T-helper 1 cell treated with Interleukin-12 subunit alpha and Interleukin-12 subunit beta and Interleukin-4 antibody, amounts not matched to agents 30 μg/mL and 1 μg/mL, for 36 hours (primary cell): ENCODE results near the gene SAP30.

Experiments used
- H3K27ac Mint-ChIP-seq: one replicate; pipeline ENCODE4 v1.8.0; 2021; ENCODE audit warnings: mild to moderate bottlenecking, mixed read lengths
- H3K27me3 Mint-ChIP-seq: one replicate; pipeline ENCODE4 v1.8.0; 2021; ENCODE audit warnings: low read depth, mixed read lengths
- H3K36me3 Mint-ChIP-seq: one replicate; pipeline ENCODE4 v1.8.0; 2021; ENCODE audit warnings: low read depth, mixed read lengths
- H3K4me1 Mint-ChIP-seq: one replicate; pipeline ENCODE4 v1.8.0; 2021; ENCODE audit warnings: low read depth, mixed read lengths
- H3K4me3 Mint-ChIP-seq: one replicate; pipeline ENCODE4 v1.8.0; 2021; ENCODE audit warnings: mild to moderate bottlenecking, moderate library complexity, mixed read lengths
- H3K9me3 Mint-ChIP-seq: one replicate; pipeline ENCODE4 v1.8.0; 2021; ENCODE audit warnings: mixed read lengths

Gene SAP30, protein sequence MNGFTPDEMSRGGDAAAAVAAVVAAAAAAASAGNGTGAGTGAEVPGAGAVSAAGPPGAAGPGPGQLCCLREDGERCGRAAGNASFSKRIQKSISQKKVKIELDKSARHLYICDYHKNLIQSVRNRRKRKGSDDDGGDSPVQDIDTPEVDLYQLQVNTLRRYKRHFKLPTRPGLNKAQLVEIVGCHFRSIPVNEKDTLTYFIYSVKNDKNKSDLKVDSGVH

DNA sequence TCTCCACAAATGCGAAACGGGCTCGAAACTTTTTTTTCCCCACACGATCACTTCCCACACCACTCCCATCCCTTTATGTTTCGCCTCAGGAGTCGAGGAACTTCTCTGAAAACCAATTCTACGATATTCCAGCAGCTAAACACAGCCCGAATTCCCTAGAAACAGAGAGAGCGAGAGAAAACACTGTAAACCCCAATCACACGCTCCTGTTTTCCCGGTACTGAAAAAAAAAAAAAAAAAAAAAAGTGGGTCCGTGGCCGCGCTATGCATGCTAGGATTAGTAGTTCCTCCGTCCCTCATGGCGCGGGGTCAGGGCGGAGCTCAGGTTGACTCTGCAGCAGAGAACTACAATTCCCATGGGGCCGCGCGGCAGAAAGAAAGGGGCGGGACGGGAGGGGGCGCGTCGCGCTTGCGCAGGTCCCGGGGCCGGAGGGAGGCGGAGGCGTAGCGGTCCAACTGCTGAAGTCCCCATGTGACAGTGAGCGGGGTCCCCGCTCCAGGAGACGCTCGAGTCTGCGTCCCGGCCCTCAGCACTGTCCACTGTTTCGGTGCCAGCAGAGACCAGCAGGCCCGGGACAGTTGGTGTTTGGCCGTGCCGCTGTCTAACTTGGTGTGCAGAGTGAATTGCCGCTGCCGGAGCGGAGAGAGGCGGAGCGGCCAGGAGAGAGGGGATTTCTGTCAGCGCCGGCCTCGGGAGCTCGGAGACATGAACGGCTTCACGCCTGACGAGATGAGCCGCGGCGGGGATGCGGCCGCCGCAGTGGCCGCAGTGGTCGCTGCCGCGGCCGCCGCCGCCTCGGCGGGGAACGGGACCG, at the start of gene SAP30:
Gene SAP30 (plus strand): TSS at position 478 of the 815 bp plus-strand sequence. CDS start 229 bp downstream, at position 707.
- Mint-ChIP-seq H3K4me1 (peaks cover 38% of the 10 kb centered on the region), H3K27ac (peak within 1 kb of the TSS; percentile 99), H3K4me3 (peak within 1 kb of the TSS; percentile 100), H3K9me3 (no peaks in the 10 kb centered on the region), H3K27me3 (no peaks in the 10 kb centered on the region), H3K36me3 (peaks cover 7% of the 10 kb centered on the region)

DNA sequence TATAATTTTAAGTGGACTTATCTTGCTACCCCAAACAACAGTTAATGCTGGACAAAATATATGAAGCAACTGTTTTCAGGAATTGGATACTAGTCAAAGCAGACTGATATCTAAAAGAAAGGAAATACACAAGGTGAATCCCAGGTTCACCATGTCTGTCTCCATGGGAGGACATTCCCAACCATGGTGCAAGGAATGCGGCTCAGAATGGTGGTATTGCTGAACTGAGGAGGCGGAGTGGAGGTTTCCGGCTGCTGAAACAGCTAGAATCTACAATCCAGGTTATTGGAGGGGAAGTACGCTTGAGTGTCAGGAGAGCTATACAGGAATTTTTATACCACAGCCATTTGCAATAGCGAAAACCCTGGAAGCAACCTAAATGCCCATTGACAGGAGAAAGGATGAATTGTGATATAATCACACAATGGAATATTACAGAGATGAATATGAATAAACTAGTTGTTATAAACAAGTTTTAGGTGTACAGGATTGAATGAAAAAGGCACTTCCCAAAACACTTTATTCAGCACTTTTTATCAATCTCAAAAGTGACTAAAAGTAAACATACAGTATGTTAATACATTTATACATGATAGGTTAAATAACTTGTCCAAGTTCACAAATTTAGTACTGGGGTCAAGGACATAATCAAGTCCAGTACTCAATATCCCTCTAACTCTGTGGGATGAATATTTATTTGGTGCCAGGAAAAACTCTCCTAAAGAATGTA, 45.6 kb upstream of the SAP30 start:
- no peak overlapping the region for H3K27ac Mint-ChIP-seq
- no peaks in the 10 kb centered on the region for H3K9me3 Mint-ChIP-seq
- no peak overlapping the region for H3K4me3 Mint-ChIP-seq
- H3K27me3 Mint-ChIP-seq = no peaks in the 10 kb centered on the region
- peaks cover 30% of the 10 kb centered on the region for H3K36me3 Mint-ChIP-seq
- H3K4me1 Mint-ChIP-seq = peaks cover 6% of the 10 kb centered on the region

DNA sequence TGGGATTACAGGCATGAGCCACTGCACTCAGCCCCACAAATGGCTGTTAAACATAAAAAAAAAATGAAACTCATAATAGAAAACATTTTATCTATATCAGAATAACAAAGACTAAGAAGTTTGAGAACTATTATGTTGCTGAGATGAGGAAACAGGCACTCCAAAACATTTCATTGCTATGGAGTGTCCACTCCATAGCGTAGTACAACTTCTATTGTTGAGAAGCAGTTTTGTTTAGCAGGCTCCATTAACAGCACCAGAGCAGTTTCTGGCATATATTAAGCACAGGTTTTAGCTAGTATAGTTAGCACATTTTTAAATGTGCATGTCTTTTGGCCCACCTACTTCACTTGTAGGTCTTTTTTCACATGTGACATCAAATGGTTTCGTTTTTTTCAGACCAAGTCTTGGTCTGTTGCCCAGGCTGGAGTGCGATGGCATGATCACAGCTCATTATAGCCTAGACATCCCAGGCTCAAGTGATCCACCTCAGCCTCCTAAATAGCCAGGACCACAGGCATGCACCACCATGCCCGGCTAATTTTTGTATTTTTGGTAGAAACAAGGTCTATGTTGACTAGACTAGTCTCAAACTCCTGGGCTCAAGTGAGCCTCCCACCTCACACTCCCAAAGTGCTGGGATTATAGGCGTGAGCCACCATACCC, 42.4 kb upstream of the SAP30 start:
- peaks cover 29% of the 10 kb centered on the region for H3K4me1 Mint-ChIP-seq
- no peaks in the 10 kb centered on the region for H3K27me3 Mint-ChIP-seq
- H3K9me3 Mint-ChIP-seq = no peaks in the 10 kb centered on the region
- peaks cover 44% of the 10 kb centered on the region for H3K36me3 Mint-ChIP-seq
- no peak overlapping the region for H3K27ac Mint-ChIP-seq
- no peak overlapping the region for H3K4me3 Mint-ChIP-seq

DNA sequence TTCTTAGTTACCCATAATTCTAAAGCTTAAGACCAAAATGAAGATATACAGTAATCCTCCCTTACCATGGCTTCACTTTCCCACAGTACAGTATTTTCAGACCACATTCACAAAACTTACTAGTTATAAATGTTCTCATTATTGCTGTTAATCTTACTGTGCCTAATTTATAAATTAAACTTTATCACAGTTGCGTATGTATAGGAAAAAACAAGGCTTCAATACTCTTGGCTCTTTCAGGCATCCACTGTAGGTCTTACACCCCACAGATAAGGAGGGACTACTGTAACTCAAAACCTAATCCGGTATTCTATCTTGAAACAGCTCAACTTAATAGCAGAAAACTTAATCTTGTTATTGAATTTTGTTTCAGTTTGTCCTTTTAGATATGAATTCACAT, 40.2 kb upstream of the SAP30 start:
- no peak overlapping the region for H3K27ac Mint-ChIP-seq
- H3K9me3 Mint-ChIP-seq = no peaks in the 10 kb centered on the region
- H3K4me1 Mint-ChIP-seq = peaks cover 35% of the 10 kb centered on the region
- no peaks in the 10 kb centered on the region for H3K27me3 Mint-ChIP-seq
- peaks cover 46% of the 10 kb centered on the region for H3K36me3 Mint-ChIP-seq
- peak overlapping the region; percentile 61 for H3K4me3 Mint-ChIP-seq

DNA sequence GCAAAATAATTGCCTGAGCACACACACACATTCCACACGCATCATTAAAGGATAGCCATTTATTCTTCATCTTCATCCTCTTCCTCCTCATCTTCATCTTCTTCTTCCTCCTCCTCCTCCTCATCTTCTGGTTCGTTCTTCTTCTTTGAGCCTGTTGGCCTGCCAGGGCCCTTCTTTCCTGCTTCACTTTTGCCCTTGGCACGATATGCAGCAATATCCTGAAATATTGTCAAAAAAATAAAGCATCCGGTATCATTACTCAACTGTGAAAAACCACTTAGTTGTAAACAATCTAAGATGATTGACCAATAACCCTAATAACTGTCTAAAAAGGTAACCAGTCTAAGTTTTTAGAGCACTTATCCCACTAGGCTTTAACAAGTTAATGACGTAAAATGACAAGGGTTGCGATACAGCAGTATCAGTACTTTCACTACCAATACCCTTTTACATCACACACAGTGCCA, 38.7 kb upstream of the SAP30 start:
- H3K4me3 Mint-ChIP-seq = peak overlapping the region; percentile 93
- no peaks in the 10 kb centered on the region for H3K27me3 Mint-ChIP-seq
- H3K9me3 Mint-ChIP-seq = no peaks in the 10 kb centered on the region
- H3K27ac Mint-ChIP-seq = peak overlapping the region; percentile 82
- H3K4me1 Mint-ChIP-seq = peaks cover 44% of the 10 kb centered on the region
- H3K36me3 Mint-ChIP-seq = peaks cover 43% of the 10 kb centered on the region

DNA sequence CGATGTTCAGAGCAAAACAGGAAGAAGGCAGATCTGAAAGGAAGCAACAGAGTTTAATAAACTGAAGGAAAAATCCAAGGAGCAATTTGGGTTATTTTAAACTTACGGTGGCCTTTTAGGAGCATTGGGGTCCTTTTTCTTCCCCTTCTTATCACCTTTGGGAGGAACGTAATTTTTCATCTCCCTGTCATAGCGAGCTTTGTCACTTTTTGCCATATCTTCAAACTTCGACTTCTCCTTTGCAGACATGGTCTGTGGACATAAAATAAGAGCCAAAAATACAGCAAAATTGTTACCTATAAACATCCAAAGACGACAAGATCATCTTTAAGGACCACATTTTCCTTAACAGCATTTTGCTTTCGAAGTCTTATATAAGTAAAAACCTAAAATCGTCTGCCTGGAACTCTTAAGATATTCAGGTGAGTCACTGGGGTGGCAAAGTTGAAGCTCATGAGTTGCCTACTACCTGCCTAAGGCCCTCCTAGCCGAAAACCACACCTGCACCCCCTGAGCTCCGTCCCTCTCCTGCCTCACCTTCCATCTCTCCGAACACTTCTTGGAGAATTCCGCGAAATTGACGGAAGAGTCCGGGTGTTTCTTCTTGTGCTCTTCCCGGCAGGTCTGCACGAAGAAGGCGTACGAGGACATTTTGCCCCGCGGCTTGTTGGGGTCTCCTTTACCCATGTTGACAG, 37.6 kb upstream of the SAP30 start:
- Mint-ChIP-seq H3K9me3 (no peaks in the 10 kb centered on the region), H3K36me3 (peaks cover 38% of the 10 kb centered on the region), H3K4me3 (peak overlapping the region; percentile 93), H3K27me3 (no peaks in the 10 kb centered on the region), H3K4me1 (peaks cover 50% of the 10 kb centered on the region), H3K27ac (peak overlapping the region; percentile 82)

DNA sequence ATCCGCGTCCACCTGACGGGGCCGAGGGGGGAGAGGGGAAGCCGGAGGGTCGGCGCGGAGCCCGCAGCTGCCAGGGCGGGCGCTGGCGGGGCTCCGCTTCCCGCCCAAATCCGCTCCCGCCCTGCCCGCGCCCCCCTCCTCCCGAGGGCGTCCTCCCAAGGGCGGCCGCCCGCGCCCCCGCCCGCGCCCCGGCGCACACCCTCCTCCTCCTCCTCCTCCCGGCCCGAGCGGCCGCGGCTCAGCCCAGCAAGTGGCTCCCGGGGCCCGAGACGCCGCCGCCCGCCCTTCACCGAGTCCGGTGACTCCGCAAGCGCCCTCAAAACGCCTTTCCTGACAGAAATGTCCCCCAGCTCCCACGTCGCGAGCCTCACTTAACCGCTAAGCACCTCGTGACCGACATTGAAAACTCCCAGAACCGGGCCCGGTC, 37.1 kb upstream of the SAP30 start:
- Mint-ChIP-seq H3K9me3 (no peaks in the 10 kb centered on the region), H3K27ac (peak overlapping the region; percentile 98), H3K36me3 (peaks cover 38% of the 10 kb centered on the region), H3K4me3 (peak overlapping the region; percentile 94), H3K27me3 (no peaks in the 10 kb centered on the region), H3K4me1 (peaks cover 50% of the 10 kb centered on the region)

DNA sequence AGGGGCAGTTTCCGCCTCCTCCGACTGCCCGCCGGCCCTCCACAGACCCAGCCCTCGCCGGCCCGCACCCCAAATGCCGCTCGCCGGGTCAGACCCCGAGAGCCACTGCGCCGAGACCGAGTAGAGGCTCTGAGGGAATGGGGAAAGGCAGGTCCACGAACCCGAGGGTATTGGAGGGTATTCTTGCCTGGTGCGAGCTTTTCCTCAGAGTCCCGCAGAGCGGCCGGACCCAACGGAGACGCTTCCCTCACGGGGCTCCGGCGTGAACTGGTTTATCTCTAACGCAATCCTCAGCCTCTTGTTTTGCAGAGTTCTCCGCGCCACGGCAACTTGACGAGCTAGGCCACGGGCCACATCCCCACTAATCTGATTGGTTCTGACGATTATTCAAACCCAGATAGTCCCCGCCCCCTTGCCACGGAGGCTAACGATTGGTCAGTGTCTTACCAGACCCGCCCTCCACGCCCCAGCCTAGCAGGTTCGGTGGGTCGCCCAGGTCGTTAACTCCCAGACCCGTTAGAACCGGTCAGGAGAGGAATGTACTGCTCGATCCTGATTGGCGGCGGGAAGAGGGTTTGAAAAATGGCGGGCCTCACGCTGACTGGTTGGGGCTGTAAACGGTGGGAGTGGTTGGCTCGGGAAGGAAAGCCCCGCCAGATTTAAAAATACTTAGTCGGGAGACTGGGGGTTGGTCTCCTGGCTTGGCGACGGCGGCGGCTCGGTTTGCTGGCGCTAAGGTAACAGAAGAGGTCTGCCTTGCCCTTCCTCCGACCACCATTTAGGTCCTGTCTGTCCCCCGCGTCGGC, 36.5 kb upstream of the SAP30 start, which contains the start of gene HMGB2:
Gene HMGB2 (minus strand): TSS at position 274 of the 806 bp plus-strand sequence. CDS start 709 bp downstream, outside the sequence.
- H3K4me3 Mint-ChIP-seq = peak within 1 kb of the TSS; percentile 94
- H3K9me3 Mint-ChIP-seq = no peaks in the 10 kb centered on the region
- peaks cover 35% of the 10 kb centered on the region for H3K36me3 Mint-ChIP-seq
- H3K27ac Mint-ChIP-seq = peak within 1 kb of the TSS; percentile 98
- H3K27me3 Mint-ChIP-seq = no peaks in the 10 kb centered on the region
- peaks cover 48% of the 10 kb centered on the region for H3K4me1 Mint-ChIP-seq

DNA sequence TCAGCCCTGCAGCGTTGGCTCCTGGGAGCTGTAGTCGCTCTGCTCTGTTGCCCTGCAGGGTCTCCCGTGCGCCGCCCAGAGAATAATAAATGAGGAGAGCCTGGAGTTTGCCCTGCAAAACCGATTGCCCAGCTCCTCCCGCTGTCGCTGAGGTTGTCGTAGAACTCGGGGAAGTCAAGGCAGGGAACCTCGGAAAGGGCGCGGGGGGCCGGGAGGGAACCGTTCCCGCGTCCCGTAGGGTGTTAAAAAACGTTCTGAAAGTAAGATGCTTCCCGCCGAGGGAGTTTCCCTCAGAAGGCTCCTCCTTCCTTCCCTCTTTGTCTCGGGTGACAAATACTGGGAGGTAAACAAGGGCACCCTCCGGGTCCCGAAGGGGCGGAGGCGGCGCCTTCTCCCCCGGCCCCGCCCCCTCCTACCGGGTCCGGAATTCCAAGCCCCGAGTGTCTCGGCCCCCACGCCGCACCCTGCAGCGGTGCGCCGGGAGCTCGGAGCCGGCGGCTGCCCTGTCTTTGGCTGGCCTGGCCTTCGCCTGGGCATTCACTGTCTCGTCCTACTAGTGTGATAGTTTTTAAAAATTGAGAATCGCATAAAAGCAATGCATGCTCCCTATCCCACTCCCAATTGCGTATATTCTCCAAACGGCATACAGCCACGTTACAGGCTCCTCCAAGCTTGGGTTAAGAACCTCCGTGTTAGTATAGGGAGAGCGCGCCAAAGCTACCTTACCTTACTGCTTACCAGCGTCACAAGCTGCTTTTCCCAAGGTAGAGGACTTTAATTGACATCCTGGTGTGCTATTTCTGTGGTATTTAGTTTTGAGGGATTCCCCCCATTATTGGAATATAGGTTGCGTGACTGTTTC, 35.6 kb upstream of the SAP30 start:
- Mint-ChIP-seq H3K4me1 (peaks cover 45% of the 10 kb centered on the region), H3K4me3 (peak overlapping the region; percentile 94), H3K27me3 (peaks cover 1% of the 10 kb centered on the region), H3K9me3 (no peaks in the 10 kb centered on the region), H3K27ac (peak overlapping the region; percentile 98), H3K36me3 (peaks cover 31% of the 10 kb centered on the region)

DNA sequence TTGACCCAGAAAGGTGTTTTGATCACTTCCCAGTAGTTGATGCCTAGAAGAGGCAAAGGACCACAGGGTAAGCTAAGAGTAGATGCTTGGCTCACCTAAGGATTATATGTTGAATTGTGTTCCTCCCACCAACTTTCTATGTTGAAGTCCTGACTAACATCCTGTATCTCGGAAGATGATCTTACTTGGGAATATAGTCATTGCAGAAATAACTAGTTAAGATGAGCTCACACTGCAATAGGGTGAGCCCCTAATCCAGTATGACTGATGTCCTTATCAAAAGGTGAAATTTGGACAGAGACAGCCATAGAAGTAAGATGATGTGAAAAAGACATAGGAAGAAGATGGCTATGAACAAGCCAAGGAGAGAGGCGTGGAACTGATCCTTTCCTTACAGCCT, 33.3 kb upstream of the SAP30 start:
- Mint-ChIP-seq H3K27ac (no peak overlapping the region), H3K27me3 (peaks cover 19% of the 10 kb centered on the region), H3K4me3 (no peak overlapping the region), H3K9me3 (no peaks in the 10 kb centered on the region), H3K36me3 (peaks cover 15% of the 10 kb centered on the region), H3K4me1 (peaks cover 29% of the 10 kb centered on the region)

DNA sequence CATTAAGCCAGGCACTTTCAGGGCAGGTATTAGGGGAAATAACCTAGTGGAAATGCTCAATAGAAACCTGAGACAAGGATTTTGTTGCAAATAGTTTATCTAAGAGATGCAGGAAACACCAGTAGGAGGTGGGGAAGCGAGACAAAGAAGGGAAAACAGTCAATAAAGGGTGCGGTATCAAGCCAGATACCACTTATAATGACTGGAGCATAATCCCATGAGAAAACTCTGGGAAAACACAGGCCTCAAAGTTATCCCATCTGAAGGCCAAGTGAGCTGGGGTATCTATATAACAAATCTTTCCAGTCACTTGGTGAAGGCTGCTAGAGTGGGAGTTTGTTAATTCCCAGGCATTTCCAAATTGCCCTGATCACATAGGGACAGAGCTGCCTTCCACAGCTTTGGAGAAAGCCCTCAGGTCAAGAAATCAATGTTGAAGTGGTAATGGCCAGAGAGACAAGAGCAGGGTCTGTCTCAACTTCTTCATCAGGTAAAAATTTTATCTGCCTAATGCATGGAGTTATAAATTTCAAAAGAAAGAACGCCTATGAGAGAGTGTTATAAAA, 26.8 kb upstream of the SAP30 start:
- no peak overlapping the region for H3K4me3 Mint-ChIP-seq
- no peaks in the 10 kb centered on the region for H3K9me3 Mint-ChIP-seq
- H3K36me3 Mint-ChIP-seq = no peaks in the 10 kb centered on the region
- peaks cover 45% of the 10 kb centered on the region for H3K27me3 Mint-ChIP-seq
- peaks cover 4% of the 10 kb centered on the region for H3K4me1 Mint-ChIP-seq
- H3K27ac Mint-ChIP-seq = no peak overlapping the region

DNA sequence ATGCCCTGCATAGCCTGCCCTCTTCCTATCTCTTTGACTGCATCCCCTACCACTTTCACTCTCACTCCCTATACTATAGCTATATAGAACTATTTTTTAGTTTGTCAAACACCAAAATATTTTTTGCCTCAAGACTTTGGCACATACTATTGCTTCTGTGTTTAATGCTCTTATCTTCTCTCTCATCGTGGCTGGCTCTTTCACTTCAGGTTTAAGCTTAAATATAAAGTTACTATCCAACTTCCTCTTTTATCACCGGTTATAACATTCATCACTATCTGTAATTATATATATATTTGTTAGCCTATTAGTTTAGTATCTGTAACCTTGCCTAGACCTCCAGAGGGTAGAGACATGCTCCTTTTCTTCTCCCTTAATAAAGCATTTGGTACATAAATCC, 25.1 kb upstream of the SAP30 start:
- H3K27ac Mint-ChIP-seq = no peak overlapping the region

More for the DNA sequence above, 25.1 kb upstream of the SAP30 start:
- Mint-ChIP-seq H3K4me3 (no peak overlapping the region), H3K4me1 (peaks cover 4% of the 10 kb centered on the region), H3K27me3 (peaks cover 54% of the 10 kb centered on the region), H3K36me3 (peaks cover 3% of the 10 kb centered on the region), H3K9me3 (no peaks in the 10 kb centered on the region)
